GM23338 (cell line): ENCODE data around the gene HHAT.

ENCODE experiments used
- CREB1 ChIP-seq: fragments of 250-450 bp; sonication (Bioruptor Pico); IDR thresholded peaks from 2 replicates; pipeline ENCODE4 v1.5.0; 2020; ENCODE audit warnings: low read depth, mild to moderate bottlenecking, moderate library complexity
- CTCF ChIP-seq, 2 experiments: fragments of 200-600 bp in 1 of 2; sonication (generic) in 1 of 2; conservative IDR thresholded peaks; 2 replicates each; pipeline versions ENCODE4 v1.5.1 to v1.6.1; 2016 to 2017; ENCODE audit warnings: antibody characterized with exemption in 2 of 2, low read depth in 2 of 2, mild to moderate bottlenecking in 2 of 2, moderate library complexity in 1 of 2
- ETS1 ChIP-seq: IDR thresholded peaks from 2 replicates; pipeline ENCODE4 v1.6.1; 2016; ENCODE audit warnings: antibody characterized with exemption
- EZH2 ChIP-seq: fragments of 200-600 bp; sonication (generic); IDR thresholded peaks from one replicate; pipeline ENCODE4 v1.8.0; 2017; ENCODE audit warnings: antibody characterized with exemption, mild to moderate bottlenecking, low read depth; ENCODE audit not compliant: unreplicated experiment
- EZH2phosphoT487 ChIP-seq: fragments of 200-600 bp; sonication (generic); IDR thresholded peaks from one replicate; pipeline ENCODE4 v1.8.1; 2018; ENCODE audit warnings: antibody characterized with exemption; ENCODE audit not compliant: unreplicated experiment
- JUNB ChIP-seq: IDR thresholded peaks from one replicate; pipeline ENCODE4 v1.6.1; 2016; ENCODE audit warnings: antibody characterized with exemption; ENCODE audit not compliant: unreplicated experiment
- POLR2AphosphoS5 ChIP-seq: IDR thresholded peaks from 2 replicates; pipeline ENCODE4 v1.6.1; 2016; ENCODE audit warnings: antibody characterized with exemption, low read depth
- REST ChIP-seq: IDR thresholded peaks from one replicate; pipeline ENCODE4 v1.6.1; 2018; ENCODE audit warnings: antibody characterized with exemption; ENCODE audit not compliant: unreplicated experiment
- ZNF114 ChIP-seq: fragments of 250-450 bp; sonication (Bioruptor Pico); IDR thresholded peaks from 2 replicates; pipeline ENCODE4 v1.5.0; 2020; ENCODE audit warnings: mild to moderate bottlenecking, moderate library complexity
- ZNF331 ChIP-seq: fragments of 250-450 bp; sonication (Bioruptor Pico); IDR thresholded peaks from 2 replicates; pipeline ENCODE4 v1.5.0; 2020; ENCODE audit warnings: low read depth, mild to moderate bottlenecking, moderate library complexity

GRCh38 chr1:210376836-210377372 lies 48.2 kb downstream of the HHAT start:
- TF ChIP-seq ETS1 (no peak), CTCF (conservative IDR thresholded peaks at IDR 0.05; ENCODE audit: low read depth in 2 of 2) (no peak), EZH2phosphoT487 (no peak), EZH2 (no peak), POLR2AphosphoS5 (no peak), JUNB (no peak), REST (no peak), ZNF114 (no peak), CREB1 (CRISPR knock-in tag) (no peak), ZNF331 (CRISPR knock-in tag) (no peak)
